Erythroblast (primary cell): ENCODE data around the gene RNF4.

Experiments used
- GATA1 ChIP-seq: IDR thresholded peaks from 2 replicates; pipeline ENCODE4 v1.6.1; 2011; ENCODE audit warnings: low read depth, mild to moderate bottlenecking, control low read depth, low read length, moderate library complexity
- POLR2A ChIP-seq: IDR thresholded peaks from 2 replicates; pipeline ENCODE4 v1.6.1; 2011; ENCODE audit warnings: mild to moderate bottlenecking, low read length

- TF ChIP-seq POLR2A: no peak
- TF ChIP-seq GATA1: no peak
Measured at GRCh38 chr4:2489081-2489805, 20.3 kb downstream of the RNF4 start.
